HG03521 (cell line): Measurements from ENCODE around the gene TRAF3.
"Not testable (repeated sequence)": the region's sequence is repeated elsewhere in the genome, so short reads cannot be mapped to it uniquely, and the experiment has no call there.

ENCODE experiments used
- ATAC-seq: cut with Tn5 transposase; IDR thresholded peaks from one replicate; pipeline ENCODE4 v1.9.1; 2021; ENCODE audit warnings: mild to moderate bottlenecking, moderate library complexity; ENCODE audit not compliant: unreplicated experiment

The TRAF3 gene

GRCh38 chr14:102883554-102883953 lies 106.3 kb downstream of the TRAF3 start:
- no peak for ATAC-seq

DNA sequence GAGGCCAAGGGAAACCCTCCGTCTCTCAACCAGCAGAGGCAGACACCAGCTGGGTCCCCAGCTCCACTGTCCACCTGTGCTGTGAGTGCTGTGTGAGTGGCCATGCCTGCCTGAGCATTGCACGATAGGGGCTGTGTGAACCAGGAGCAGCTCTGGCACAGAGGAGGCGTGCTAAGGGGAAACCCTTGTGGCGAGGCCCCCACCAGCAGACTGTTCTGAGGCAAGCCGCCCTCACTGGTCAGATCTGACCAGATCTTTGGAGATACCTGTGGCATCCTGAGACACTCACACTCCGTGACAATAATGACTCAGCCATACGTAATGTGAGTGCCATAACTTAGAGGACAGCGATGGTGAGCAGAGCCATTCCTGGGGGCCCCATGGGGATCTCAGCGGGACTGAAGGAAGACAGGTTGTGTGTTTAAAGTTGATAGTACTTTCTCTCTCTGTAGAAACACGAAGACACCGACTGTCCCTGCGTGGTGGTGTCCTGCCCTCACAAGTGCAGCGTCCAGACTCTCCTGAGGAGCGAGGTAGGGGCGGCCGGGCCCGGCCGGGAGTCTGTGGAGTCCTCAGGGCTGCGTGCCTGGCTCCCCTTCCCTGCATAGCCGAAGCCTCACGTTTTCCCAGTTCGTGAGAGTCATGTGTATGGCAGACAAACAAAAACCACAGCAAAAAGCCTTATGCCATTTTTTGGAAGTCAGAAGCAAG lies 108.6 kb downstream of the TRAF3 start:
- no peak for ATAC-seq

DNA sequence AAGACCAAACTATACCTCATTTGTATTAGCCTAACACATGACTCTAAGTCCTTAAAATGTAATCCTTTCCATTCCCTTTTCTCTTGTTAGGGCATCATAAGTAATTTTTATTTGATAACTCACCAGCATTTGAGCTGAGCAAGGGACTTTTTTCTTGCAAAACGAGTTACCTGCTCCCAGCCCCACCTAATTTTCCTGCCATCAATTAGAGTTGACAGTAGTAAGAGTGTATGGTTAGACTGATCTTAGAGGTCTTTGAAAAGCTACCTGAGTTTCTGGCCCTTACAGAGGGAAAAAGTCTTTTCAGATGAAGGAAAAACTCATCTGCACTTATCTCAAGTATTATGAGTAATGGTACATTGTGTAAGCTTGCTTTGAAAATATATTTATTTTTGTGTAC lies 111.5 kb downstream of the TRAF3 start:
- ATAC-seq: no peak

DNA sequence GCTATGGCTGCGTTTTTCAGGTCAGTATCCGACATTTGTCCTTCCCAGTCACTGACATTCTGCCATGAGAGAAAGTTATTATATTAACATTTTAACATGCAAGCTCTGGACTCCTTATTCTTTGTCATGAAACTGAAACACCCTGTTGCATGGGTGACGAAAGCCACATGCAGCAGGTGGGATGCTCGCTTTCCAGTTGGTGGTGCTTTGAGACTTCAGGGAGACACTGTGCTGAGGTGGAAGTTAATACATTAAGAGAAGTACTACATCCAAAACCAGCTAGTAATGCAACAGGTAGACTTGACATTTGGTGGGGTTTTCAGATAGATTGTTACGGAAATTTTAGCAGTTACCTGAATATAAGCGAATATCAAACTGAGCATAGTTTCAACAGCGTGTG lies 112.4 kb downstream of the TRAF3 start:
- no peak for ATAC-seq

DNA sequence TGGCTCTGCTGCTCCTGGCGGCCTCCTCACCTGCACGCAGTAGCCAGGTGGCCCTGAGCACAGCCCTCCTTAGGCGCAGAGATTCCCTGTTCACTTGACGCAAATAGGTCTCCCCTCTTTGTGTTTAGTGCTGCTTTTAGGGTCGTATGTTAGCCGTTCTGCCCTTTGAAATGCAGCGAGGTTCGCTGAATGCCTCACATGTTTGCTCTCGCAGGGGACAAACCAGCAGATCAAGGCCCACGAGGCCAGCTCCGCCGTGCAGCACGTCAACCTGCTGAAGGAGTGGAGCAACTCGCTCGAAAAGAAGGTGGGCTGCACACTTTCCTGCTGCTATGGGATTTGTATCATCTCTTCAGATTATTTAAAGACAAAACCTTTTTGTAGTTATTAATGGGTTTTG lies 113.9 kb downstream of the TRAF3 start:
- ATAC-seq: no peak

GRCh38 chr14:102891556-102891955 lies 114.3 kb downstream of the TRAF3 start:
- no peak for ATAC-seq

DNA sequence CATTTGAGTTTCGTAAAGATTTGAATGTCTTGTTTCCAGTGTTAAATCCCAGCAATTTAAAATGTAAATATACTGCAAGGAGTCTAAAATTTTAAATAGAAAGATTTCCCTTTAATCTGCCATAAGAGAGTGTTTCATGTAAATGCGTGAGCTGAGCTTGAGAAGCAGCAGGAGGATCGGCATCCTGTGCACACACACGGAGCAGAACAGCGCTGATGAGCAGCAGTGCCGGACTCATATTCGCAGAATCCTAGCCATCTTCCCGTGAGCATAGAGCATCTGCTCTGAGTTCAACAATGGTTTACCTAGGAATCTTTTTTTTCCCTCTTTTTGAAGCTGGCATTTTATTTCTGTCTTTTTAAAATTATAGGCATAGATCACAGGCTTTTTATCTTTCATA lies 115.4 kb downstream of the TRAF3 start:
- ATAC-seq: no peak

DNA sequence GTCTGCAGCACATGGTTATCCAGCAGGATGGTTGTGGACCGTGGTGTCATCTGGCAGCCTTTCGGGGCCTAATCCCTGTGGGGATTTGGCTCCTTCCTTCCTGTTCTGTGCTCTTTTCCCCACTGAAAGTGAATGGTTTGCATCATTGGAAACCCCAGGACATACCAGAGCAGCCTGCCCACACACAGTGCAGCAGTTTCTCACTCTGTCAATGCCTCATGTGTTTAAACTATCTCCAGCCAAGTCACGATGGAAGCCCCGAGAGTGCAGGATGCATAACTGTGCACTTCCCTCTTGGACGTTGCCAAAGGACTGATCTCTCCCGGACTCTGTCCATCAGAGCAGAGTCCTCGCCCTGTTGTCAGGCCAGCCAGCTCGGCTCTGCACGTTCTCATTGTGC lies 116.2 kb downstream of the TRAF3 start:
- no peak for ATAC-seq

- not testable (repeated sequence) for ATAC-seq
Observed at GRCh38 chr14:102896735-102897134, 119.5 kb downstream of the TRAF3 start.

GRCh38 chr14:102897299-102898027 lies 120.2 kb downstream of the TRAF3 start:
- ATAC-seq: no peak

- ATAC-seq: no peak
Observed at GRCh38 chr14:102898298-102898697, 121.0 kb downstream of the TRAF3 start.

- ATAC-seq: no peak
Observed at GRCh38 chr14:102898776-102899515, 121.7 kb downstream of the TRAF3 start.

DNA sequence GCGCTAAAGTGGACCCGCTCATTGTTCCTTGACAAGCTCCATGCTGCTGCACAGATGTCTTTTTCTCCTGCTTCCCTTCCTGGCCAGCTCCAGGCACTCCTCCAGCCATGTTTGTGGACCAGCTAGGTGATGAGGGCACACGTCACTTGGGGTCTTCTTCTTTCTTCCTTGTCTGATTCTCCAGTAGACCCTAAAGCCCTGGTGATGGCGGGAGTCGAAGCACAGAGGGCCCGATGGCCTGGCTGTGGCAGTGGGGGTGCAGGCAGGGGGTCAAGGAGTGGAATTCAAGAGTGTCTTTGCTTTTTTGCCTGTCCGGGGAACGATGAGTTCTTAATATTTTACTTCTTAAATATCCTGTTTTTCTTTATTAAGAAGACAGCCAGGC lies 122.3 kb downstream of the TRAF3 start:
- no peak for ATAC-seq

- peak; percentile 47 for ATAC-seq
Observed at GRCh38 chr14:102900631-102901571, 123.7 kb downstream of the TRAF3 start.

DNA sequence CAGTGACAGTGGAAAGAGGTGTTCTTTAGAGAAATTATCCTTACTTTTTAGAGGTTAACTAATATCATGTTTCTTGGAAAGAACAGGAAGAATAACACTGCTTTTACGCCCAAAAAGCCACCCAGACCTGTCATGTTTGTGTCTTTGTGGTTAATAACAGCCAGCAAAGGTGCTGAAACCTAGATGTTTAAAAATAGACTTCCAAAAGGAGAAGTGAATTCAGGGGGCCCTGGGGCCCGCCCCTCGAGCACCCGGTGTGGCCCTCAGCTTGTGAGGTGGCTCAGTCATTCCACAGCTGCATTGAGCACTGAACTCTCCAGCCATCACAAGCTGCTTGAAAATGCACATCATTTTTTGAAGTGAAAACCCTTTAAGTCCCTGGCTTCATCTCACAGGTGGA lies 124.4 kb downstream of the TRAF3 start:
- ATAC-seq: peak; percentile 73

GRCh38 chr14:102902086-102902485 lies 124.8 kb downstream of the TRAF3 start:
- no peak for ATAC-seq

DNA sequence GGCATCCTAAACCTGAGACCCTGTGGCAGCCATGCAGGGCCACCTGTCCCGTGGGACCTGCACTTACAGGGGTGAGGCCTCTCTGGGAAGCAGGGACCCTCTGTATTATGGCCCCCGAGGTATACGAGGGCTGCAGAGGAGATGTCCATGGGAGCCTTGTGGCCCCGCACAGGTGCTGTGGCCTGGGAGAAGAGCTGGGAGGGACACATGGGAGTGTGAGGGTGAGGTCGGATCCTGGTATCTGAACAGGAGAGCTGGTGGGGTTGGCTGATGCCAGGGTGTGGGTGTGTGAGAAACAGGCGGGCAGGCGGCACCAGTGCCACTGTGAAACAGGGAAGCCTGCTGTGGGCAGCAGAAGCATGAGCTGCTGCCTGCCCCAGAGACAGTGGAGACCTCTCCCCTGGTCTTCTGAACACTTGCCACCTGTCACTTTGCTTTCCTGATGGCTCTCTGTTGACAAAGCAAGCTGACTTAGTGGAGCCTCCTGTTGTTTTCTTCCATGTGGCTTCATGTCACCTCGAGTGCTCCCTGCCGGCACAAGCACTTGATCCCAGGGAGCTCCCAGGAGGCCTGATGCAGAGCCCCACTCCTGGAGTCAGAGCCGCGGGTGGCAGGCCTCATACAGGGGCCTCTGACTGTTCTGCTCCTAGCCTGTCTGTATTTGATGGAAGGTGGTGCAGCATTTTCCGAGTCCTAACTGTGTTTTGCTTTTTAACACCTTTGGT lies 125.4 kb downstream of the TRAF3 start:
- no peak for ATAC-seq

- ATAC-seq: no peak
Observed at GRCh38 chr14:102903248-102903888, 126.1 kb downstream of the TRAF3 start.

DNA sequence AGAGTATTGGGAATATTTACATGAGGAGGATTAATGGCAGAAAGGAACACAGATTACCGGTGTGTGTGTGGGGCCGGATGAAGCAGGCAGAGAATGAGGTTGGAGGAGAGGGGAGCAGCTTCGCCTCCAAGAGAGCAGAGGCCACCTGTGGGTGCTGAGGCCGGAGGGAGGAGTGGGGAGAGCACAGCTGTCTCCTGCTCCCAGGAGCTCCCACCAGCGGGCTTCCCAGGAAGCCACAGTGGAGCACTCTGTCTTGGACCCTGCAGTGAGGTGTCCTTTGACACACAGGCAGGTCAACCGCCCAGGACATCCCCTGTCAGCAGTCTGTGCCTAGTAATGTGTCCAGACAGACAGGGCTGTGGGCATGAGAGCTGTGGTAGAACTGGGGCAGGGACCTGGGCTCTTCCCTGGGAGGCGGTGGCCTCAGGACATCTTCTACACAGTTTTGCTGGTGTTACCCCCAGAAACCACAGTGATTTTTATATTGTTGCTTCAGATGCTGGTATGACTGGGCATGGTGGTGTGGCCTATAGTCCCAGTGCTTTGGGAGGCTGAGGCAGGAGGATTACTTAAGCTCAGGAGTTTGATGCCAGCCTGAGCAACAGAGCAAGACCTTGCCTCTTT lies 126.8 kb downstream of the TRAF3 start:
- no peak for ATAC-seq
